Activated CD8-positive, alpha-beta memory T cell treated with anti-CD3 and anti-CD28 coated beads for 4 hours (primary cell): Measurements from ENCODE around the gene PRICKLE2.

Source experiments
- DNase-seq, 2 donors: peaks; one replicate each; pipeline ENCODE4 v3.0.0-alpha.2; 2020; ENCODE audit warnings: low read depth in 2 of 2

Gene PRICKLE2

GRCh38 chr3:64047787-64048186, 177.5 kb downstream of the PRICKLE2 start:
- DNase-seq = no peak

- DNase-seq = no peak
Observed at GRCh38 chr3:64046996-64047594, 178.2 kb downstream of the PRICKLE2 start.

- no peak for DNase-seq
Observed at GRCh38 chr3:64046592-64046991, 178.7 kb downstream of the PRICKLE2 start.

- DNase-seq = no peak
Observed at GRCh38 chr3:64042952-64043351, 182.3 kb downstream of the PRICKLE2 start.
